SU-DHL-6 (cell line): ENCODE measurements around the gene PTGIR.

Experiments used
- EZH2phosphoT487 ChIP-seq: fragments of 200-600 bp; sonication (generic), shearing (Covaris generic); conservative IDR thresholded peaks from 2 replicates; pipeline ENCODE4 v1.6.1; 2018; ENCODE audit warnings: mild to moderate bottlenecking, antibody characterized with exemption, low read length, moderate library complexity, mixed read lengths
- TF ChIP-seq, protein P1 (sequence below): fragments of 200-600 bp; sonication (generic); IDR thresholded peaks from one replicate; pipeline ENCODE4 v1.5.1; 2017; ENCODE audit warnings: antibody characterized with exemption, mild to moderate bottlenecking, low read length, moderate library complexity; ENCODE audit not compliant: insufficient read depth, poor library complexity, severe bottlenecking

DNA sequence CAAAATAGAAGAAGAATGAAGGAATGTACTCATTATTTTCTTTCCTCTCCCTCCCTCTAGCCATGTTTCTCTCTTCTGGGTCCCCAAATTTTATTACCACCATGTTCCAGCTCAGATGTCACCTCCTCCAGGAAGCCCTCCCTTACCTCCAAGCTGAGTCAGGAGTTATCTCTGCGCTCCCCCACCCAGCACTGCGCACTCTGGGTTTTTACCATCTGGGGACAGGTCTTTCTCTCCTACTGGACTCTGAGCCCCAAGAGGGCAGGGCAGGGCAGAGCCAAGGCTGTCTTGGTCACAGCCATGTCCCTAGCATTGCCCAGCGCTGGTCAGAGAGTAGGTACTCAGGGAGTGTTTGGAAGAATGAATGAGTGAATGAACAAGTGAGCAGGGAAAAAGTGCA is 8.2 kb upstream of the PTGIR start:
- TF ChIP-seq, protein P1, sequence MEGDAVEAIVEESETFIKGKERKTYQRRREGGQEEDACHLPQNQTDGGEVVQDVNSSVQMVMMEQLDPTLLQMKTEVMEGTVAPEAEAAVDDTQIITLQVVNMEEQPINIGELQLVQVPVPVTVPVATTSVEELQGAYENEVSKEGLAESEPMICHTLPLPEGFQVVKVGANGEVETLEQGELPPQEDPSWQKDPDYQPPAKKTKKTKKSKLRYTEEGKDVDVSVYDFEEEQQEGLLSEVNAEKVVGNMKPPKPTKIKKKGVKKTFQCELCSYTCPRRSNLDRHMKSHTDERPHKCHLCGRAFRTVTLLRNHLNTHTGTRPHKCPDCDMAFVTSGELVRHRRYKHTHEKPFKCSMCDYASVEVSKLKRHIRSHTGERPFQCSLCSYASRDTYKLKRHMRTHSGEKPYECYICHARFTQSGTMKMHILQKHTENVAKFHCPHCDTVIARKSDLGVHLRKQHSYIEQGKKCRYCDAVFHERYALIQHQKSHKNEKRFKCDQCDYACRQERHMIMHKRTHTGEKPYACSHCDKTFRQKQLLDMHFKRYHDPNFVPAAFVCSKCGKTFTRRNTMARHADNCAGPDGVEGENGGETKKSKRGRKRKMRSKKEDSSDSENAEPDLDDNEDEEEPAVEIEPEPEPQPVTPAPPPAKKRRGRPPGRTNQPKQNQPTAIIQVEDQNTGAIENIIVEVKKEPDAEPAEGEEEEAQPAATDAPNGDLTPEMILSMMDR = no peak
- TF ChIP-seq EZH2phosphoT487 = no peak
